ENCODE results near the gene DNAI1.
"Not testable (repeated sequence)": the region's sequence is repeated elsewhere in the genome, so short reads cannot be mapped to it uniquely, and the experiment has no call there.

The DNAI1 gene

GRCh38 chr9:34451545-34451944 is 7.1 kb upstream of the DNAI1 start:
- no peak for DNase-seq

GRCh38 chr9:34452568-34452967 is 6.0 kb upstream of the DNAI1 start:
- DNase-seq, result no peak

GRCh38 chr9:34454571-34455065 is 4.0 kb upstream of the DNAI1 start:
- DNase-seq, result no peak

- no peak for DNase-seq
Observed at GRCh38 chr9:34456151-34456550, 2.5 kb upstream of the DNAI1 start.

- no peak for DNase-seq
Observed at GRCh38 chr9:34456746-34457145, 1.9 kb upstream of the DNAI1 start.

GRCh38 chr9:34457266-34458012 is 1.2 kb upstream of the DNAI1 start:
- DNase-seq, result no peak

- DNase-seq, result no peak
Observed at GRCh38 chr9:34458959-34459340, 345 bp downstream of the DNAI1 start.

- no peak for DNase-seq
Observed at GRCh38 chr9:34459356-34459755, 751 bp downstream of the DNAI1 start.

- no peak for DNase-seq
Observed at GRCh38 chr9:34459941-34460340, 1.3 kb downstream of the DNAI1 start.

GRCh38 chr9:34463098-34463900 is 4.7 kb downstream of the DNAI1 start:
- DNase-seq, result no peak

GRCh38 chr9:34463901-34464232 is 5.3 kb downstream of the DNAI1 start:
- DNase-seq, result no peak

GRCh38 chr9:34464571-34464970 is 6.0 kb downstream of the DNAI1 start:
- DNase-seq, result no peak

- DNase-seq, result no peak
Observed at GRCh38 chr9:34465468-34465867, 6.9 kb downstream of the DNAI1 start.

GRCh38 chr9:34475097-34475496 is 16.5 kb downstream of the DNAI1 start:
- no peak for DNase-seq

GRCh38 chr9:34477541-34477940 is 18.9 kb downstream of the DNAI1 start:
- no peak for DNase-seq

GRCh38 chr9:34479431-34479866 is 20.8 kb downstream of the DNAI1 start:
- DNase-seq, result no peak

- not testable (repeated sequence) for DNase-seq
Observed at GRCh38 chr9:34481620-34482019, 23.0 kb downstream of the DNAI1 start.

GRCh38 chr9:34482746-34483145 is 24.1 kb downstream of the DNAI1 start:
- DNase-seq, result not testable (repeated sequence)

GRCh38 chr9:34484678-34485077 is 26.1 kb downstream of the DNAI1 start:
- no peak for DNase-seq

- no peak for DNase-seq
Observed at GRCh38 chr9:34485822-34486221, 27.2 kb downstream of the DNAI1 start.

- no peak for DNase-seq
Observed at GRCh38 chr9:34486572-34486971, 28.0 kb downstream of the DNAI1 start.

- DNase-seq, result no peak
Observed at GRCh38 chr9:34490360-34490759, 31.8 kb downstream of the DNAI1 start.

- DNase-seq, result no peak
Observed at GRCh38 chr9:34490760-34491159, 32.2 kb downstream of the DNAI1 start.

- no peak for DNase-seq
Observed at GRCh38 chr9:34491596-34491995, 33.0 kb downstream of the DNAI1 start.
